H9 (cell line): Measurements from ENCODE around the gene LRRTM2. TPM values are rescaled to one million over a fixed set of nuclear protein-coding genes. Genes with fewer than 3 reads are reported as not detected.

Experiments
- DNase-seq: peaks from one replicate; pipeline ENCODE4 v3.0.0-alpha.2; 2017
- H2AFZ ChIP-seq: one replicate; pipeline ENCODE4 v1.6.1; 2013; ENCODE audit warnings: mild to moderate bottlenecking, low read length, control low read depth, moderate library complexity
- H2AK5ac ChIP-seq: 2 replicates; pipeline ENCODE4 v1.6.1; 2013; ENCODE audit warnings: low read length, control low read depth, mixed read lengths; ENCODE audit not compliant: insufficient read length
- H2BK120ac ChIP-seq: one replicate; pipeline ENCODE4 v1.6.1; 2013; ENCODE audit warnings: low read depth, mild to moderate bottlenecking, low read length, control low read depth, inconsistent platforms; ENCODE audit not compliant: poor library complexity, severe bottlenecking
- H2BK12ac ChIP-seq: 2 replicates; pipeline ENCODE4 v1.6.1; 2013; ENCODE audit warnings: low read length, control low read depth, mixed read lengths, low read depth; ENCODE audit not compliant: insufficient read length
- H2BK15ac ChIP-seq: 2 replicates; pipeline ENCODE4 v1.6.1; 2013; ENCODE audit warnings: low read depth, low read length, control low read depth
- H2BK20ac ChIP-seq: one replicate; pipeline ENCODE4 v1.6.1; 2013; ENCODE audit warnings: low read depth, mild to moderate bottlenecking, low read length, control low read depth, inconsistent platforms; ENCODE audit not compliant: poor library complexity, severe bottlenecking
- H2BK5ac ChIP-seq: 2 replicates; pipeline ENCODE4 v1.6.1; 2013; ENCODE audit warnings: low read length, control low read depth, mixed read lengths; ENCODE audit not compliant: insufficient read length
- H3K14ac ChIP-seq: 2 replicates; pipeline ENCODE4 v1.6.1; 2013; ENCODE audit warnings: low read length, control low read depth; ENCODE audit not compliant: insufficient read depth
- H3K18ac ChIP-seq: 2 replicates; pipeline ENCODE4 v1.6.1; 2013; ENCODE audit warnings: low read depth, mild to moderate bottlenecking, mixed read lengths, low read length, control low read depth; ENCODE audit not compliant: insufficient read length
- H3K23ac ChIP-seq: 2 replicates; pipeline ENCODE4 v1.6.1; 2013; ENCODE audit warnings: low read length, control low read depth, mixed read lengths, low read depth; ENCODE audit not compliant: insufficient read length
- H3K23me2 ChIP-seq: 2 replicates; pipeline ENCODE4 v1.6.1; 2013; ENCODE audit warnings: low read depth, mild to moderate bottlenecking, mixed read lengths, low read length, control low read depth; ENCODE audit not compliant: insufficient read length, poor library complexity, severe bottlenecking
- H3K27ac ChIP-seq: 2 replicates; pipeline ENCODE4 v1.5.1; 2013; ENCODE audit warnings: low read length, control low read depth, mixed read lengths, low read depth; ENCODE audit not compliant: insufficient read length
- H3K27me3 ChIP-seq: 2 replicates; pipeline ENCODE4 v1.6.1; 2013; ENCODE audit warnings: low read length, control low read depth, inconsistent platforms; ENCODE audit not compliant: insufficient read depth
- H3K4ac ChIP-seq: 2 replicates; pipeline ENCODE4 v1.6.1; 2013; ENCODE audit warnings: low read depth, mild to moderate bottlenecking, control low read depth, inconsistent platforms, low read length, moderate library complexity
- H3K4me1 ChIP-seq: 2 replicates; pipeline ENCODE4 v1.6.1; 2013; ENCODE audit warnings: low read length, control low read depth, inconsistent platforms; ENCODE audit not compliant: insufficient read depth
- H3K4me2 ChIP-seq: 2 replicates; pipeline ENCODE4 v1.6.1; 2013; ENCODE audit warnings: low read length, control low read depth, mixed read lengths; ENCODE audit not compliant: insufficient read length, insufficient read depth
- H3K56ac ChIP-seq: 2 replicates; pipeline ENCODE4 v1.6.1; 2013; ENCODE audit warnings: low read depth, mild to moderate bottlenecking, mixed read lengths, low read length, control low read depth; ENCODE audit not compliant: insufficient read length
- H3K79me1 ChIP-seq: 2 replicates; pipeline ENCODE4 v1.6.1; 2013; ENCODE audit warnings: low read depth, mild to moderate bottlenecking, moderate library complexity, low read length, control low read depth, inconsistent platforms; ENCODE audit not compliant: insufficient read depth, poor library complexity, severe bottlenecking
- H3K79me2 ChIP-seq: 2 replicates; pipeline ENCODE4 v1.6.1; 2013; ENCODE audit warnings: low read length, control low read depth, inconsistent platforms; ENCODE audit not compliant: insufficient read depth
- H3K9ac ChIP-seq: 2 replicates; pipeline ENCODE4 v1.6.1; 2013; ENCODE audit warnings: low read length, control low read depth, mixed read lengths; ENCODE audit not compliant: insufficient read length; ENCODE audit errors: extremely low read depth
- H3K9me3 ChIP-seq: one replicate; pipeline ENCODE4 v1.6.1; 2013; ENCODE audit warnings: low read depth, low read length, inconsistent platforms; ENCODE audit not compliant: control insufficient read depth
- H3T11ph ChIP-seq: one replicate; pipeline ENCODE4 v1.6.1; 2013; ENCODE audit warnings: mild to moderate bottlenecking, low read length, control low read depth, inconsistent platforms
- H4K20me1 ChIP-seq: one replicate; pipeline ENCODE4 v1.6.1; 2013; ENCODE audit not compliant: control insufficient read depth, insufficient read length, insufficient read depth
- H4K5ac ChIP-seq: 2 replicates; pipeline ENCODE4 v1.6.1; 2013; ENCODE audit warnings: low read depth, mild to moderate bottlenecking, mixed read lengths, low read length, control low read depth; ENCODE audit not compliant: insufficient read length
- H4K8ac ChIP-seq: replicated peaks from 2 replicates; pipeline ENCODE4 v1.6.1; 2013; ENCODE audit warnings: low read length, control low read depth, mixed read lengths, low read depth; ENCODE audit not compliant: insufficient read length
- H4K91ac ChIP-seq: 2 replicates; pipeline ENCODE4 v1.6.1; 2013; ENCODE audit warnings: low read depth, mild to moderate bottlenecking, moderate library complexity, mixed read lengths, low read length, control low read depth; ENCODE audit not compliant: insufficient read length
- H3K27ac Mint-ChIP-seq, 3 experiments: 2 replicates in 2 of 3; 3 replicates in 1 of 3; pipeline ENCODE4 v1.8.0; 2020 to 2021; ENCODE audit warnings: mixed read lengths in 3 of 3, mild to moderate bottlenecking in 1 of 3, moderate library complexity in 1 of 3
- H3K27me3 Mint-ChIP-seq: 2 replicates; pipeline ENCODE4 v1.8.0; 2021; ENCODE audit warnings: low read depth, mild to moderate bottlenecking, moderate library complexity, mixed read lengths
- H3K36me3 Mint-ChIP-seq, 3 experiments: 2 replicates in 2 of 3; 3 replicates in 1 of 3; pipeline ENCODE4 v1.8.0; 2020 to 2021; ENCODE audit warnings: low read depth in 3 of 3, mixed read lengths in 3 of 3; ENCODE audit not compliant: insufficient read depth in 1 of 3
- H3K4me1 Mint-ChIP-seq, 2 experiments: 2 replicates each; pipeline ENCODE4 v1.8.0; 2020; ENCODE audit warnings: mixed read lengths in 2 of 2
- H3K4me3 Mint-ChIP-seq, 2 experiments: 2 replicates in 1 of 2; 3 replicates in 1 of 2; pipeline ENCODE4 v1.8.0; 2020 to 2021; ENCODE audit warnings: mild to moderate bottlenecking in 2 of 2, mixed read lengths in 2 of 2, moderate library complexity in 1 of 2
- H3K9me3 Mint-ChIP-seq, 2 experiments: 2 replicates in 1 of 2; 3 replicates in 1 of 2; pipeline ENCODE4 v1.8.0; 2020; ENCODE audit warnings: mild to moderate bottlenecking in 2 of 2, mixed read lengths in 2 of 2, moderate library complexity in 1 of 2
- CTCF ChIP-seq: fragments of 200-600 bp; sonication (generic); conservative IDR thresholded peaks from 3 replicates; pipeline ENCODE4 v1.8.0; 2021; ENCODE audit warnings: antibody characterized with exemption, mild to moderate bottlenecking
- WGBS: extraction: QIAGEN DNeasy Blood & Tissue Kit; methylation state at CpG from one replicate; pipeline ENCODE4 v1.1.7; 2013; ENCODE audit warnings: missing lambda C conversion rate, low lambda C conversion rate, mixed read lengths; ENCODE audit not compliant: insufficient read length; ENCODE audit errors: extremely low coverage; 5-methylcytosine and 5-hydroxymethylcytosine counted together
- total RNA-seq: library from RNA; stranded (reverse); gene quantifications from 2 replicates; pipeline ENCODE4 v1.2.1, GENCODE V29; 2021

The LRRTM2 gene
- total RNA-seq, 1 experiment from 2014 or later = not detected

DNA sequence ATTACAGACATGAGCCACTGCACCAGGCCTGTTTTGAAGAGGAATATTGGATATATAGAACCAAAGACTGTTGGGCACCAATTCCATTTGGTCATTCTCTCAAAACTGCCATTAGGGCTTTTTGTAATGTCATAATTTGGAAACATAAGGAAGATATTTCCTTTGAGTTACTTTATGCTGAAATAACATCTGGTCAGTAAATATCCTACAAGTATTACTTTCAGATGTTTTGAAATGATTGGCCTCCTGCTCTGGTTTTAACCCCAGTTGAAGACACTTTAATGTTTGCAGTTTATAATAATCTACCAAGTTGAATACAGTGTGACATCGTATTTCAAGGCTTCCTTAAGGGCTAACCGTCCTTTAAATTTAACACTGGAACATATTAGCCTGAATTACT lies 33.6 kb downstream of the LRRTM2 start:
- H2BK120ac ChIP-seq = no peak overlapping the region
- H3K4me1 ChIP-seq = peaks cover under 1% of the 10 kb centered on the region; the same call in 1 of the 2 replicates
- H2AFZ ChIP-seq = no peak overlapping the region
- DNase-seq = no peak
- H3K9me3 Mint-ChIP-seq = no peaks in the 10 kb centered on the region
- no CpG with 5 or more reads among the region's 2 CpGs for WGBS
- H3K27me3 ChIP-seq = no peaks in the 10 kb centered on the region
- no peak overlapping the region for H2BK5ac ChIP-seq
- H3K4me3 Mint-ChIP-seq = no peak overlapping the region
- H3K27ac ChIP-seq = no peak overlapping the region
- no peak overlapping the region for H3K56ac ChIP-seq
- no peak overlapping the region for H3K4me2 ChIP-seq
- no peak overlapping the region for H4K91ac ChIP-seq
- no peak overlapping the region for H2BK12ac ChIP-seq
- no peak overlapping the region for H2BK15ac ChIP-seq
- H3K18ac ChIP-seq = no peak overlapping the region
- no peaks in the 10 kb centered on the region for H4K20me1 ChIP-seq
- H3K4me1 Mint-ChIP-seq = peaks cover 40 to 64% of the 10 kb centered on the region in 2 experiments
- H3K36me3 Mint-ChIP-seq = peaks cover 2 to 5% (median 2%) of the 10 kb centered on the region in 3 experiments; a peak in 4 of 7 replicates
- no peak overlapping the region for H3K9ac ChIP-seq
- no peaks in the 10 kb centered on the region for H3K23me2 ChIP-seq
- no peak overlapping the region for H3K23ac ChIP-seq
- H4K5ac ChIP-seq = no peak overlapping the region
- no peak overlapping the region for H3K27ac Mint-ChIP-seq
- no peak overlapping the region for H4K8ac ChIP-seq
- peaks cover 2% of the 10 kb centered on the region; the same call in 1 of the 2 replicates for H3K79me2 ChIP-seq
- H2AK5ac ChIP-seq = no peak overlapping the region
- H2BK20ac ChIP-seq = no peak overlapping the region
- TF ChIP-seq CTCF = no peak
- H3K9me3 ChIP-seq = no peaks in the 10 kb centered on the region
- H3K14ac ChIP-seq = no peak overlapping the region
- H3K79me1 ChIP-seq = peaks cover 5% of the 10 kb centered on the region
- no peak overlapping the region for H3T11ph ChIP-seq
- H3K27me3 Mint-ChIP-seq = no peaks in the 10 kb centered on the region
- no peak overlapping the region for H3K4ac ChIP-seq
